Left cardiac atrium (tissue), 4 donors: ENCODE measurements around the gene LILRA2. TPM values are rescaled to one million over a fixed set of nuclear protein-coding genes. Genes with fewer than 3 reads are reported as not detected.
"Not testable (repeated sequence)": the region's sequence is repeated elsewhere in the genome, so short reads cannot be mapped to it uniquely, and the experiment has no call there.

Experiments used
- ATAC-seq, 2 donors: fragments of 200-7000 bp; cut with Tn5 transposase; one replicate each; pipeline ENCODE4 v1.9.1; 2020; ENCODE audit warnings: mild to moderate bottlenecking in 2 of 2, moderate library complexity in 2 of 2
- DNase-seq: peaks from one replicate; pipeline ENCODE4 v3.0.0-alpha.2; 2020
- intact Hi-C, 2 donors: fragments of 100-400 bp; cut with DNase I; formaldehyde crosslinking; loops; one replicate each; pipeline versions ENCODE4 v1.14.1 to v1.15.1; 2022 to 2023
- total RNA-seq, 2 donors: library from RNA; stranded (reverse); fragmentation: NEBNext Ultra II Directional; extraction: Animal tissue kit (Norgen Biotek cat#: 25700); gene quantifications; one replicate each; pipeline ENCODE4 v1.2.1, GENCODE V29; 2021
- donor health status: DM: no; HTN: yes; CAD: no.
- donor health status: DM: no; HTN: yes; CAD: no; lungs with severe emphysema.
- donor health status: DM: yes; HTN: yes; CAD: no.
- donor health status: Dilated cardiomyopathy.

Gene LILRA2
- total RNA-seq, 2 donors from 2014 or later = 2.1 to 5.8 TPM

DNA sequence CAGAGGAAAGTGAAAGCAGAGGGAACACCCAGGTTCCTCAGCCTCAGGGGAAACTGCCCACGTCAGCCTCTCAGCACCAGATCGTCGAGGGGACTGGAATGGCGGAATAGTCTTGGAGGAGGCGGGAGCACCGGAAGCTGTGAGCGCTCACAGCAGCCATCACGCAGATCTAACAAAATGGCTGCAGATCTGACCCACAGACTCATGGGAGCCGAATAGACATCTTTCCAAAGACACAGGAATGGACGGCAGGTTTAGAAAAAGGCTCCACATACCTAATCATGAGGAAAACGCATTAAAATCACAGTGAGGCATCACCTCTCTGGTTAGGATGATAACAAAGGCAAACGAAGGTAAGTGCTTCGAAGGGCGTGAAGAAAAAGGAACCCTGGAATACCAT, 11.8 kb upstream of the LILRA2 start:
- intact Hi-C loops = no loop called here
- ATAC-seq (no peak), DNase-seq (no peak)

DNA sequence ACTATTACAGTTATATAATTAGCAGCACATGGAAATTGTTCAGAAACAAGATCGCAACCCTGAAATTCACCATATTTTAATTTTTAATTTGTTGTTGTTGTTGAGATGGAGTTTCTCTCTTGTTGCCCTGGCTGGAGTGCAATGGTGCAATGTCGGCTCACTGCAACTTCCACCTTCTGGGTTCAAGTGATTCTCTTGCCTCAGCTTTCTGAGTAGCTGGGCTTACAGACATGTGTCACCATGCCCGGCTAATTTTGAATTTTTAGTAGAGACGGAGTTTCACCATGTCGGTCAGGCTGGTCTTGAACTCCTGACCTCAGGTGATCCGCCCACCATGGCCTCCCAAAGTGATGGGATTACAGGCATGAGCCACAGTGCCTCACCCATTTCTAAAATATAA, 10.4 kb upstream of the LILRA2 start:
- ATAC-seq, DNase-seq, intact Hi-C loops: not testable (repeated sequence)

DNA sequence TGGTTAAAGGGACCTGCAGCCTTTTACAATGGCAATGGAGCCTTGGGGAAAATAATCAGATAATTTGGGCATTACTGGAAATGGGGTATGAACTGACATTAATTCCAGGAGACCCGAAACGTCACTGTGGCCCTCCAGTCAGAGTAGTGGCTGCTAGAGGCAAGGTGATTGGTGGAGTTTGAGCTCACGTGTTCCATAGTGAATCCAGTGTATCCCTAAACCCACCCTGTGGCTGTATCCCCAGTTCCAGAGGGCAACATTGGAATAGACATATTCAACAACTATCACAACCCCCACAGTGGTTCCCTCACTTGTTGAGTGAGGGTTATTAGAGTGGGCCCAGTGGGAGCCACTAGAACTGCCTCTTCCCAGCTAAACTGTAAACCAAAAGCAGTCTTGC, 3.3 kb upstream of the LILRA2 start:
- DNase-seq = no peak
- intact Hi-C loops = loop anchor here in 1 of 2 donors (10.0 kb wide), 1 partner anchor 276 kb away; no protein-coding TSS in a partner anchor
- ATAC-seq = no peak

DNA sequence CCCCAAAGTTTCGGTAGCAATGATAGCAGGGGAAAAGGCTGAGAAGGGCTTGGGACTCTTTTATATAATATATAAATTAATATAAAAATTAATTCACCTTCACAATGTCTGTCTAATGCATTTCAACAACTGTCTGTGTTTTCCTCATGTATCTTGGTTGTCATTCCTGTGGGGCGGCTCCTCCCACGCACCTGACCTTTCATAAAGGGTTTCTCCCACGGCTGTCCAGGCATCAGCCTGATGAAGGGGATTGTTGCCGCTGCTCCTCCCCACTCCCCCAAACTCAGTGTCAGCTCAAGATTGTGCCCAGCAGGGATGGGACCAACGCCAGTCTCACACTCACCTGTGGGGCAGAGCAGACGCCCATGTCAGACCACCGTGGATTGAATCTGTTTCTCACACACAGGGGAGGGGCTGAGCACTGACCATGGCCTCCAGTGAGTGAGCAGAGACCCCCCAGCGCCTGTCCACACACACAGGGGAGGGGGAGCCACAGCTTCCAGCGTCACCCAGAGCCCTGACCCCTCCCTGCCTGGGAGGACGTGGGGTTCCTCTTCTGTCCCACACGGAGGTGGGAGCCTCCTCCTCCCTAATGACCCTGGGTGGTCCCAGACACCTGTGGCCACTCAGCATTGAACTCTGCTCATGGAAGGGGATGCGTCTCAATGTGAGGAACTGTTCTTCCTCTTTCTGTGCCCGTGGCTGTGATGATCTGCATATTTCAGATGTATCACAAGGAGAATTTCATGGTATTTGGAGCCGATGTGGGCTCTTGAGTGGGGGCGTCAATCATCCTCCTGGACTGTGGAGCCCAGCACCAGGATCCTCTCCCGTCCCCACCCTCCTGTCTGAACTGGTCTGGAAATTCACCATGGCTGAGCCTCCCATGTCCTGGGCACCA, 1.6 kb upstream of the LILRA2 start:
- DNase-seq = not testable (repeated sequence)
- ATAC-seq = peak in 1 of 2 donors; percentile 31
- intact Hi-C loops = loop anchor here in 1 of 2 donors (10.0 kb wide), 1 partner anchor 277 kb away; no protein-coding TSS in a partner anchor

DNA sequence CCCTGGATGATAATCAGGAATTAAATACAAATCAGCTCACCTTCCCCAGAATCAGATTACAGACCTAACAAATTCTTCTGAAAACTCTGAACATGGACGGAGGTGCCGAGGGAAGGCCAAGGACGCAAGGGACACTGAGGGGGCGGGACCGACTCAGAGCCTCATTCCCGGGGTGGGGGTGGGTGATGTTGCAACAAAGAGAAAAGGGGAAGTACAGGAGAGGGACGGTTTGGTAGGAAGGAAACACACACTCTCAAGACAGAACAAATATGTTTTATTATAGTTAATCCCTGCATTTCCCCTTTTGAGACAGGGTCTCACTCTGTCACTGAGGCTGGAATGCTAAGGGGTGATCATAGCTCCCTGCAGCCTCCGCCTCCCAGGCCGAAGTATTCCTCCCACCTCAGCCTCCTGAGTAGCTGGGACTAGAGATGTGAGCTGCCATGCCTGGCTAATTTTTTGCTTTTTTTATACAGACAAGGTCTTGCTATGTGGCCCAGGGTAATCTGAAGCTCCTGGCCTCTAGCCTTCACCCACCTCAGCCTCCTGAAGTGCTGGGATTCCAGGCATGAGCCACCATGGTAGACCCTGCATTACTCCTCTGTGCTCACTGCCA, 786 bp upstream of the LILRA2 start:
- intact Hi-C loops = loop anchor here in 1 of 2 donors (10.0 kb wide), 1 partner anchor 278 kb away; no protein-coding TSS in a partner anchor
- no peak for DNase-seq

DNA sequence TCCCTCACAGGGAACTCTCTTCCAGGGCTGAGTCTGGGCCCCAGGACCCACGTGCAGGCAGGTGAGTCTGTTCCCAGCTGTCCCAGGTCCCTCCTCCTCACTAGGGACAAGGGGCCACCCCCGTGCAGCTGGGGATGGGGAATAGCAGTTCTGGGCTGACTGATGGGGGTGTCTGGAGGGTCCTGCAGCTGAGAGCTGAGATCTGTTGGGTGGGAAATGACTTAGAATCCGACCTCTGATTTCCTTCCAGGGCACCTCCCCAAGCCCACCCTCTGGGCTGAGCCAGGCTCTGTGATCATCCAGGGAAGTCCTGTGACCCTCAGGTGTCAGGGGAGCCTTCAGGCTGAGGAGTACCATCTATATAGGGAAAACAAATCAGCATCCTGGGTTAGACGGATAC, 461 bp downstream of the LILRA2 start:
- intact Hi-C loops = loop anchor here in 1 of 2 donors (10.0 kb wide), 1 partner anchor 279 kb away; no protein-coding TSS in a partner anchor
- ATAC-seq (no peak), DNase-seq (no peak)

More for the DNA sequence above, 786 bp upstream of the LILRA2 start:
- ATAC-seq = peak; percentile 53 to 78

DNA sequence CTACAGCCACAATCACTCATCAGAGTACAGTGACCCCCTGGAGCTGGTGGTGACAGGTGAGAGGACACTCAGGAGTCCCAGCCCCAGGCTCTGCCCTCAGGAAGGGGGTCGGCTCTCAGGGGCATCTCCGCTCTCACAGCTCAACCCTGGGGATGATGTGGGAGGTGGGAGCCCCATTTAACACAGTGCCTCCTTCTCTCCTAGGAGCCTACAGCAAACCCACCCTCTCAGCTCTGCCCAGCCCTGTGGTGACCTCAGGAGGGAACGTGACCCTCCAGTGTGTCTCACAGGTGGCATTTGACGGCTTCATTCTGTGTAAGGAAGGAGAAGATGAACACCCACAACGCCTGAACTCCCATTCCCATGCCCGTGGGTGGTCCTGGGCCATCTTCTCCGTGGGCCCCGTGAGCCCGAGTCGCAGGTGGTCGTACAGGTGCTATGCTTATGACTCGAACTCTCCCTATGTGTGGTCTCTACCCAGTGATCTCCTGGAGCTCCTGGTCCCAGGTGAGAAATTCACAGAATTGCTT, 1.0 kb downstream of the LILRA2 start:
- ATAC-seq (no peak), DNase-seq (no peak)
- intact Hi-C loops = loop anchor here in 1 of 2 donors (10.0 kb wide), 1 partner anchor 280 kb away; no protein-coding TSS in a partner anchor

DNA sequence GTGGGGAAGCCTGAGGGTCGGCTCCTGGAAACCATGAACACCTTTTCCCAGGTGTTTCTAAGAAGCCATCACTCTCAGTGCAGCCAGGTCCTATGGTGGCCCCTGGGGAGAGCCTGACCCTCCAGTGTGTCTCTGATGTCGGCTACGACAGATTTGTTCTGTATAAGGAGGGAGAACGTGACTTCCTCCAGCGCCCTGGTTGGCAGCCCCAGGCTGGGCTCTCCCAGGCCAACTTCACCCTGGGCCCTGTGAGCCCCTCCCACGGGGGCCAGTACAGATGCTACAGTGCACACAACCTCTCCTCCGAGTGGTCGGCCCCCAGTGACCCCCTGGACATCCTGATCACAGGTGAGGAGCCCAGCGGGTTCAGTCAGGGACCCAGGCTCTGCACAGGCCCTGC, 1.6 kb downstream of the LILRA2 start:
- DNase-seq, ATAC-seq: not testable (repeated sequence)
- intact Hi-C loops = loop anchor here in 1 of 2 donors (10.0 kb wide), 1 partner anchor 280 kb away; no protein-coding TSS in a partner anchor

DNA sequence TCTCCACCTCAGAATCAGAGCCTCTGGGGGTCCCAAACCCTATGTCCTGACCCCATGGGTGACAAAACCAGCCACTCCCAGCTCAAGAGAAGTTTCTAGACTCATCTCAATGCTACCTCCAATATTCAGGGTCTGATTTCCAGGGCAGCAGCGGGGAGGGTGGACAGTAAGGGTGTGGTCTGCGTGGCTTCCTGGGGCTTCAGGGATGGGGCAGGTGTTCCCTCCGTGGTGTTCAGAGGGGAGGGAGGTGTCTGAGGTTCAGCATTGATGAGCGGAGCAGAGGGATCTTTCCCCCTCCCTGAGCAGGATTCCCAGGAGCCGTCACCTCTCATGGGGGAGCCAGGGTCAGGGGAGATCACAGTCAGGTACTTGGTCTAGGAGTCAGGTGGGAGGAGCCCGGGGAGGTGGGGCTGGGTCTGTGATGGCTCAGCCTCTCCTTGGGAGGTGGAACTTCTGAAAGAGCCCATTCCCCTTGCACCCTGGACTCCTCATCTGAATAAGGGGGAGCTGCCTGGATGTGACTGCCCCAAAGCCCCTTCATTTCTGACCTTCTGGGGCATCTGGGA, 2.9 kb downstream of the LILRA2 start:
- DNase-seq (no peak), ATAC-seq (no peak)
- intact Hi-C loops = loop anchor here in 1 of 2 donors (10.0 kb wide), 1 partner anchor 282 kb away; no protein-coding TSS in a partner anchor

DNA sequence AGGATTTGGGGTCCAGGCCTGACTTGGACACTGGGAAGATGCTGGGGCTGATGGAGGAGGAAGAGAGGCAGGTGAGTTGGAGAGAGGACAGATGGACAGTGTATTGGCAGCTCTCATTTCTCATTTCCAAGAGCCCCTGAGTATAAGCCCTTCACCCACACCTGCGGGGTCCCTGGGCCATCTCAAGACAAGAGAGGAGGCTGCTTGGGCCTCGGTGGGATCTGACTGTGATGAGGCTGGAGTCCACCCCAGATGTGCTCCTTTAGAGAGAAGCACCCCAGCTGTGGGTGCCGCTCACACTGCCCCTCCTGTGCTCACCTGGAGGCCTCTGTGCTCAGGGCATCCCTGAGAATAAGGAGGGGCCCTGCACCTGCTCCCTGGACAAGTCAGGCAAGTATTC, 3.7 kb downstream of the LILRA2 start:
- ATAC-seq = no peak
- no peak for DNase-seq
- intact Hi-C loops = loop anchor here in 1 of 2 donors (10.0 kb wide), 1 partner anchor 283 kb away; no protein-coding TSS in a partner anchor

DNA sequence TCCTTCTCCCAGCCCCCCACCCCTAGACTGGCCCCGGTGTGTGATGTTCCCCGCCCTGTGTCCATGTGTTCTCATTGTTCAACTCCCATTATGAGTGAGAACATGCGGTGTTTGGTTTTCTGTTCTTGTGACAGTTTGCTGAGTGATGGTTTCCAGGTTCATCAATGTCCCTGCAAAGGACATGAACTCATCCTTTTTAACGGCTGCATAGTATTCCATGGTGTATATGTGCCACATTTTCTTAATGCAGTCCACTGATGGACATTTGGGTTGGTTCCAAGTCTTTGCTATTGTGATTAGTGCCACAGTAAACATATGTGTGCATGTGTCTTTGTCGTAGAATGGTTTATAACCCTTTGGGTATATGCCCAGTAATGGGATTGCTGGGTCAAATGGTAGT, 4.7 kb downstream of the LILRA2 start:
- DNase-seq, ATAC-seq: not testable (repeated sequence)
- intact Hi-C loops = loop anchor here in 1 of 2 donors (10.0 kb wide), 1 partner anchor 283 kb away; no protein-coding TSS in a partner anchor

DNA sequence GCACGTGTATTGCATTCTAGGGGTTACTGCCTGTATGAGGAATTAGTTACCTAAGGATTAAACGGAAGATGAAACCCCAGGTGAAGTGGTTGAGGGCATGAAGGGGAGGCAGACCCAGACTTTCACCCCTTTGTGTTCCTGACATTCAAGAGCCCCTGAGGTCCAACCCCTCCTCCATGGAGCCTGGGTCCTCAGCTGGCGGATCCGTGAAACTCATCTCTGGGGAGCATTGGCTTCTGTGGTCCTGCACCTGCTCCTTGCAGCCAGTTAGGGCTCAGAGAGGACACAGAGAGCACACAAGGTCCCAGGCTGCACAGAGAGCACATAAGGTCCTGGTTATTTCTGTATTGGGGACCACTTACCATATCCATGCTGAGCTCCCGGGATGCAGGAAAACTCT, 12.8 kb downstream of the LILRA2 start:
- intact Hi-C loops = no loop called here
- ATAC-seq (no peak), DNase-seq (no peak)

DNA sequence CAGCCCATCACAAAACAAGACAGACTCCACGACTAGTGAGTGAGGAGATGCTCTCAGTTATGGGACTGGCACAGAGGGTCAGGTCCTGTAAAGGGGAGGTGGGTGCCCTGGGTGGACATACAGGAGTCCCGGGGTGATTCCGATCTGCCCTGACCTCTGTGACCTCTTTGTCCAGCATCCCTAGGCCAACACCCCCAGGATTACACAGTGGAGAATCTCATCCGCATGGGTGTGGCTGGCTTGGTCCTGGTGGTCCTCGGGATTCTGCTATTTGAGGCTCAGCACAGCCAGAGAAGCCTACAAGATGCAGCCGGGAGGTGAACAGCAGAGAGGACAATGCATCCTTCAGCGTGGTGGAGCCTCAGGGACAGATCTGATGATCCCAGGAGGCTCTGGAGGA, 13.4 kb downstream of the LILRA2 start:
- DNase-seq (no peak), ATAC-seq (no peak)
- intact Hi-C loops = no loop called here

DNA sequence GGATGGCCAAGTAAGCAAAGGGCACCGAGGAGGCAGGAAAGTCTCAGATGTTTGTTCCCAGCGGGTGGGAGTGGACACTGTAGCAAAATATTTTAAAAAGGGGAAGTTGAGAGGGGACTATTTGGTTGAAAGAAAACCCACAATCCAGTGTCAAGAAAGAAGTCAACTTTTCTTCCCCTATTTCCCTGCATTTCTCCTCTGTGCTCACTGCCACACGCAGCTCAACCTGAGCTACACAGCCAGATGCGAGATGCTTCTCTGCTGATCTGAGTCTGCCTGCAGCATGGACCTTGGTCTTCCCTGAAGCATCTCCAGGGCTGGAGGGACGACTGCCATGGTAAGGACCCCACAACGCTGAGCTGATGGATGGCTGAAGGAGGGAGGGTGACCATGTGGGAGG, 19.9 kb downstream of the LILRA2 start, which contains the start of gene LILRA1:
Gene LILRA1, plus strand, starts transcription at position 188 of the 400 bp plus-strand sequence. CDS start 613 bp downstream, outside the sequence.
- intact Hi-C loops, DNase-seq: not testable (repeated sequence)
- ATAC-seq = peak in 1 of 2 donors; percentile 35

DNA sequence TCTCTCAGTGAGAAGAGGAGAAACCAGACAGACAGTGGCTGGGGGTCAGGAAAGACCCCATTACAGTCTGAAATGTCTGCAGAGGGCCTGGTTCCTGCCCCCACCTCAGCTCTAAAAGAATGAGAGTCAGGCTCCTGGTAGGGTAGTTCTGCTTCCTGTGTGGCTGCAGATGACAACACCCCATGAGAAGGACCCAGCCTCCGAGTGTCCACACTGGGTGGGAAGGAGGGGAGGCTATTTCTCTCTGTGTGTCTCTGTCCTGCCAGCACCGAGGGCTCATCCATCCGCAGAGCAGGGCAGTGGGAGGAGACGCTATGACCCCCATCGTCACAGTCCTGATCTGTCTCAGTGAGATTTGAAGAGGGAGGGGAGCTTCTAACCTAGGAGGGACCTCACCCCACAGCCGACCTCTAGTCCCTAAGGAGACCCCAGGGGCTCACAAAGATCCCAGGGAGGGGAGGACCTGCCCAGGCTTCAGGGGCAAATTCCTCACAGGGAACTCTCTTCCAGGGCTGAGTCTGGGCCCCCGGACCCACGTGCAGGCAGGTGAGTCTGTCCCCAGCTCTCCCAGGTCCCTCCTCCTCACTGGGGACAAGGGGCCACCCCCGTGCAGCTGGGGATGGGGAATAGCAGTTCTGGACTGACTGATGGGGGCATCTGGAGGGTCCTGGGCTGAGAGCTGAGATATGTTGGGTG, 20.5 kb downstream of the LILRA2 start:
- intact Hi-C loops, DNase-seq: not testable (repeated sequence)
- ATAC-seq = peak in 1 of 2 donors; percentile 68

DNA sequence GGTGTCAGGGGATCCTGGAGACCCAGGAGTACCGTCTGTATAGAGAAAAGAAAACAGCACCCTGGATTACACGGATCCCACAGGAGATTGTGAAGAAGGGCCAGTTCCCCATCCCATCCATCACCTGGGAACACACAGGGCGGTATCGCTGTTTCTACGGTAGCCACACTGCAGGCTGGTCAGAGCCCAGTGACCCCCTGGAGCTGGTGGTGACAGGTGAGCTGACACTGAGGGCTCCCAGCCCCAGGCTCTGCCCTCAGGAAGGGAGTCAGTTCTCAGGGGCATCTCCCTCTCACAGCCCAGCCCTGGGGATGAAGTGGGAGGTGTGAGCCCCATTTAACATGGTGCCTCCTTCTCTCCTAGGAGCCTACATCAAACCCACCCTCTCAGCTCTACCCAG, 21.1 kb downstream of the LILRA2 start:
- DNase-seq (no peak), ATAC-seq (no peak)
- intact Hi-C loops = no loop called here

DNA sequence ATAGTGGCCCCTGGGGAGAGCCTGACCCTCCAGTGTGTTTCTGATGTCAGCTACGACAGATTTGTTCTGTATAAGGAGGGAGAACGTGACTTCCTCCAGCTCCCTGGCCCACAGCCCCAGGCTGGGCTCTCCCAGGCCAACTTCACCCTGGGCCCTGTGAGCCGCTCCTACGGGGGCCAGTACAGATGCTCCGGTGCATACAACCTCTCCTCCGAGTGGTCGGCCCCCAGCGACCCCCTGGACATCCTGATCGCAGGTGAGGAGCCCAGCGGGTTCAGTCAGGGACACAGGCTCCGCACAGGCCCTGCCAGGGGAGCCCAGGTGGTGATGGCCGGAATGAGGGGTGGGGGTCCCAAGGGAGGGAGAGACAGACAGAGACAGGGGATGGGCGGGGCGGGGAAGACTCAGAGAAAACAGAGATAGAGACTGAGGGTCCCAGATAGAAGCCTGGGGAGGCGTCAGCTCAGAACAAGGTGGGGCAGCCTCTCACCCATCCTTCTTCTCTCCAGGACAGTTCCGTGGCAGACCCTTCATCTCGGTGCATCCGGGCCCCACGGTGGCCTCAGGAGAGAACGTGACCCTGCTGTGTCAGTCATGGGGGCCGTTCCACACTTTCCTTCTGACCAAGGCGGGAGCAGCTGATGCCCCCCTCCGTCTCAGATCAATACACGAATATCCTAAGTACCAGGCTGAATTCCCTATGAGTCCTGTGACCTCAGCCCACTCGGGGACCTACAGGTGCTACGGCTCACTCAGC, 22.3 kb downstream of the LILRA2 start:
- intact Hi-C loops, DNase-seq, ATAC-seq: not testable (repeated sequence)

DNA sequence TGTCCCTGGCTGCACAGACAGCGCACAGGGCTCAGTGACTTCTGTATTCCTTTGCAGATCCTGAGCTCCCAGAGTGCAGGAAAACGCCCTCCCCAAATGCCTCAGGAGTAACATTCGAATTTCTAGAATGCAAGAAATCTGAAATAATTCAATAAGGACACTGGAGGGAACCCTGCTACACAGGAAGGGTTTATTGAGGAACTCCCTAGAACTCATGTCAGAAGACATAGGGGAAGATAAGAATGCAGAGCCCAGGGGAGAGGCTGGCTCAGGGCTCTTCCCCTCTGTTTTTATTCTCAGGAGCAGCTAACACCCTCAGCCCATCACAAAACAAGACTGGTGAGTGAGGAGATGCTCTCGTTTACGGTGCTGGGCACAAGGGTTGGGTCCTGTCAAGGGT, 26.6 kb downstream of the LILRA2 start:
- ATAC-seq (no peak), DNase-seq (no peak)
- intact Hi-C loops = no loop called here
